ENCODE data around the gene TAS2R7. TPM values are rescaled to one million over a fixed set of nuclear protein-coding genes. Genes with fewer than 3 reads are reported as not detected.

Gene TAS2R7
- total RNA-seq, 1 donor: not detected

GRCh38 chr12:10826258-10826657 is 23.8 kb upstream of the TAS2R7 start, which contains the start of gene TAS2R10:
TAS2R10 (minus strand) TSS chr12:10826358; CDS start chr12:10826269, 89 bp downstream.
- TF ChIP-seq, protein P1, sequence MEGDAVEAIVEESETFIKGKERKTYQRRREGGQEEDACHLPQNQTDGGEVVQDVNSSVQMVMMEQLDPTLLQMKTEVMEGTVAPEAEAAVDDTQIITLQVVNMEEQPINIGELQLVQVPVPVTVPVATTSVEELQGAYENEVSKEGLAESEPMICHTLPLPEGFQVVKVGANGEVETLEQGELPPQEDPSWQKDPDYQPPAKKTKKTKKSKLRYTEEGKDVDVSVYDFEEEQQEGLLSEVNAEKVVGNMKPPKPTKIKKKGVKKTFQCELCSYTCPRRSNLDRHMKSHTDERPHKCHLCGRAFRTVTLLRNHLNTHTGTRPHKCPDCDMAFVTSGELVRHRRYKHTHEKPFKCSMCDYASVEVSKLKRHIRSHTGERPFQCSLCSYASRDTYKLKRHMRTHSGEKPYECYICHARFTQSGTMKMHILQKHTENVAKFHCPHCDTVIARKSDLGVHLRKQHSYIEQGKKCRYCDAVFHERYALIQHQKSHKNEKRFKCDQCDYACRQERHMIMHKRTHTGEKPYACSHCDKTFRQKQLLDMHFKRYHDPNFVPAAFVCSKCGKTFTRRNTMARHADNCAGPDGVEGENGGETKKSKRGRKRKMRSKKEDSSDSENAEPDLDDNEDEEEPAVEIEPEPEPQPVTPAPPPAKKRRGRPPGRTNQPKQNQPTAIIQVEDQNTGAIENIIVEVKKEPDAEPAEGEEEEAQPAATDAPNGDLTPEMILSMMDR (IDR thresholded peaks at IDR 0.05; ENCODE audit: insufficient read depth, low read depth, low read length): no peak
- no peak for DNase-seq (ENCODE audit: low read depth)
- no peak within 1 kb of the TSS for H3K4me3 ChIP-seq (ENCODE audit: low read depth, low read length)

GRCh38 chr12:10824957-10825356 is 22.5 kb upstream of the TAS2R7 start:
- TF ChIP-seq, protein P1 (IDR thresholded peaks at IDR 0.05; ENCODE audit: insufficient read depth, low read depth, low read length): no peak
- DNase-seq (ENCODE audit: low read depth): no peak
- no peak overlapping the region for H3K4me3 ChIP-seq (ENCODE audit: low read depth, low read length)

GRCh38 chr12:10811883-10812536 is 9.6 kb upstream of the TAS2R7 start:
- no peak overlapping the region for H3K4me3 ChIP-seq (ENCODE audit: low read depth, low read length)
- DNase-seq (ENCODE audit: low read depth): no peak
- TF ChIP-seq, protein P1 (IDR thresholded peaks at IDR 0.05; ENCODE audit: insufficient read depth, low read depth, low read length): no peak

DNA sequence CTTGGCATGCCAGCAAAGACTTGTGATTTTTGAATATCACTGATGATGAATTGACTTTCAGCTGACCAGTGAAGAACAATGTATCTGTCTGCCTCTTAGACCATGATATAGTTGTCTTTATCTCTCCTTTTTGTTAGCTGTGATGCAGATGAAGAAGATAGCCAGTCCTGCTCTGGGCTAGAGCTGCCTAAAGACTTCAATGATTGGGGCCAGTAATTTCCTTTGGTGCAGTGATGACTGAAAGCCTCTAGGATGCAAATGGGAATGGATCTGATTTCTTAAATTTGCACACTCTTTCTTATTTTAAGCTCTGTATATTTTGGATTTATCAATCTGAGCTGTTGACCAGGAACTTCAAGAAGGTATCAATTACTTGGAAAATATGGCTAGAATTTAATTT is 7.6 kb upstream of the TAS2R7 start, which contains the start of gene TAS2R9:
Gene TAS2R9, minus strand, starts transcription at position 101 of the 400 bp plus-strand sequence. Its CDS starts 93 bp downstream, at position 8.
- DNase-seq (ENCODE audit: low read depth): no peak
- TF ChIP-seq, protein P1 (IDR thresholded peaks at IDR 0.05; ENCODE audit: insufficient read depth, low read depth, low read length): no peak
- H3K4me3 ChIP-seq (ENCODE audit: low read depth, low read length): no peak within 1 kb of the TSS

- no peak within 1 kb of the TSS for H3K4me3 ChIP-seq (ENCODE audit: low read depth, low read length)
- no peak for DNase-seq (ENCODE audit: low read depth)
- TF ChIP-seq, protein P1 (IDR thresholded peaks at IDR 0.05; ENCODE audit: insufficient read depth, low read depth, low read length): no peak
Measured at GRCh38 chr12:10807186-10807585, 4.8 kb upstream of the TAS2R7 start, which contains the start of gene TAS2R8. TAS2R8 (minus strand) TSS chr12:10807286; CDS start chr12:10806980, 306 bp downstream.

- H3K4me3 ChIP-seq (ENCODE audit: low read depth, low read length): no peak overlapping the region
- TF ChIP-seq, protein P1 (IDR thresholded peaks at IDR 0.05; ENCODE audit: insufficient read depth, low read depth, low read length): no peak
- DNase-seq (ENCODE audit: low read depth): no peak
Measured at GRCh38 chr12:10801741-10802140, 686 bp downstream of the TAS2R7 start.
